ENCODE results near the gene DNAI7.

DNA sequence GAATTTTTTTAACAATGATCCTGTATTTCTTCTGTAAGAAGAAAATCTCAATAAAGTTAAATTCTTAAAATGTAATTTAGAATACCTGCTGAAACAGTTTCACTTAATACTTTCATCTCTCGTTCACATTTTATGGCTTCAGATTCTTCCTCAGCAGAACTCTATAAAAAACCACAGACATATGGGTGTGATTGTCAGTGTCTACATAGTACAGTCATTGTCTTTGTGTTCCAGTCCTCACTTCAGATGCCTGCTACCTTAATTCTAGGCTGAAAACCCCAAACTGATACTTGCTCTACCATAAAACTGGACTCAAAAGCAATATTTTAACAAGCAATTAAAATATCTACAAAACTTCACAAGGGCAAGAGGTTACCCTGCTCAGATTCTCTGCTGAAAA, 71.8 kb downstream of the DNAI7 start:
- TF ChIP-seq, protein P1, sequence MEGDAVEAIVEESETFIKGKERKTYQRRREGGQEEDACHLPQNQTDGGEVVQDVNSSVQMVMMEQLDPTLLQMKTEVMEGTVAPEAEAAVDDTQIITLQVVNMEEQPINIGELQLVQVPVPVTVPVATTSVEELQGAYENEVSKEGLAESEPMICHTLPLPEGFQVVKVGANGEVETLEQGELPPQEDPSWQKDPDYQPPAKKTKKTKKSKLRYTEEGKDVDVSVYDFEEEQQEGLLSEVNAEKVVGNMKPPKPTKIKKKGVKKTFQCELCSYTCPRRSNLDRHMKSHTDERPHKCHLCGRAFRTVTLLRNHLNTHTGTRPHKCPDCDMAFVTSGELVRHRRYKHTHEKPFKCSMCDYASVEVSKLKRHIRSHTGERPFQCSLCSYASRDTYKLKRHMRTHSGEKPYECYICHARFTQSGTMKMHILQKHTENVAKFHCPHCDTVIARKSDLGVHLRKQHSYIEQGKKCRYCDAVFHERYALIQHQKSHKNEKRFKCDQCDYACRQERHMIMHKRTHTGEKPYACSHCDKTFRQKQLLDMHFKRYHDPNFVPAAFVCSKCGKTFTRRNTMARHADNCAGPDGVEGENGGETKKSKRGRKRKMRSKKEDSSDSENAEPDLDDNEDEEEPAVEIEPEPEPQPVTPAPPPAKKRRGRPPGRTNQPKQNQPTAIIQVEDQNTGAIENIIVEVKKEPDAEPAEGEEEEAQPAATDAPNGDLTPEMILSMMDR (IDR thresholded peaks at IDR 0.05), result no peak
- no peak for TF ChIP-seq POLR2A (IDR thresholded peaks at IDR 0.05)

Data from testis (tissue), 2 donors.